OCI-LY7 (cell line): ENCODE results near the gene HECW1. TPM values are rescaled to one million over a fixed set of nuclear protein-coding genes. Genes with fewer than 3 reads are reported as not detected.

ENCODE experiments used
- BruUV-seq: library from RNA; stranded (reverse); fragments of 400-500 nt; replicated peaks from 2 replicates; lab custom pipeline; 2021; lab: Mats Ljungman, UMichigan
- CTCF ChIA-PET: fragments of 300-600 bp; sonication (Branson Sonifier 250); formaldehyde crosslinking; loops from one replicate; lab custom pipeline; 2022; ENCODE audit warnings: antibody characterized with exemption; ENCODE audit not compliant: unreplicated experiment; lab: Charles Lee
- POLR2A ChIA-PET: fragments of 300-600 bp; sonication (Branson Sonifier 250); formaldehyde crosslinking; loops from one replicate; lab custom pipeline; 2022; ENCODE audit warnings: antibody characterized with exemption; lab: Charles Lee
- DNase-seq: peaks from one replicate; pipeline ENCODE4 v3.0.0-alpha.2; 2015; ENCODE audit warnings: low spot score
- H2AFZ ChIP-seq: fragments of 200-600 bp; sonication (generic), shearing (Covaris generic); 2 replicates; pipeline ENCODE4 v1.6.1; 2014; ENCODE audit warnings: mild to moderate bottlenecking, antibody characterized with exemption, low read length, moderate library complexity
- H3K27ac ChIP-seq: fragments of 200-600 bp; sonication (generic); 2 replicates; pipeline ENCODE4 v1.5.1; 2014; ENCODE audit warnings: mixed run types, low read depth, mild to moderate bottlenecking, moderate library complexity, low read length, inconsistent platforms; ENCODE audit not compliant: poor library complexity, severe bottlenecking
- H3K36me3 ChIP-seq: fragments of 200-600 bp; sonication (generic); 2 replicates; pipeline ENCODE4 v1.6.1; 2014; ENCODE audit warnings: mild to moderate bottlenecking, antibody characterized with exemption, low read length, moderate library complexity, mixed read lengths; ENCODE audit not compliant: insufficient read depth
- H3K4me1 ChIP-seq: fragments of 200-600 bp; sonication (generic); 2 replicates; pipeline ENCODE4 v1.5.1; 2014; ENCODE audit warnings: mild to moderate bottlenecking, low read length; ENCODE audit not compliant: insufficient read depth, poor library complexity, severe bottlenecking
- H3K4me2 ChIP-seq: fragments of 200-600 bp; sonication (generic); 2 replicates; pipeline ENCODE4 v1.6.1; 2014; ENCODE audit warnings: mild to moderate bottlenecking, low read length
- H3K4me3 ChIP-seq: fragments of 200-600 bp; sonication (generic); 2 replicates; pipeline ENCODE4 v1.5.1; 2014; ENCODE audit warnings: mild to moderate bottlenecking, low read depth, low read length; ENCODE audit not compliant: poor library complexity, severe bottlenecking
- H3K79me2 ChIP-seq: fragments of 200-600 bp; sonication (generic); 2 replicates; pipeline ENCODE4 v1.6.1; 2016; ENCODE audit warnings: low read depth, mild to moderate bottlenecking, low read length, moderate library complexity, mixed read lengths; ENCODE audit not compliant: insufficient read depth
- H3K9me2 ChIP-seq: fragments of 200-600 bp; sonication (generic); 2 replicates; pipeline ENCODE4 v1.6.1; 2016; ENCODE audit warnings: mild to moderate bottlenecking, low read length, mixed read lengths; ENCODE audit not compliant: insufficient read depth
- H3K9me3 ChIP-seq: fragments of 200-600 bp; sonication (generic); 2 replicates; pipeline ENCODE4 v1.6.1; 2014; ENCODE audit warnings: mild to moderate bottlenecking, mixed run types, low read length, mixed read lengths
- H4K20me1 ChIP-seq: fragments of 200-600 bp; sonication (generic); 2 replicates; pipeline ENCODE4 v1.6.1; 2014; ENCODE audit warnings: mild to moderate bottlenecking, antibody characterized with exemption, low read length, moderate library complexity, mixed read lengths; ENCODE audit not compliant: insufficient read depth
- EZH2phosphoT487 ChIP-seq: fragments of 200-600 bp; sonication (generic); IDR thresholded peaks from 2 replicates; pipeline ENCODE4 v1.6.1; 2018; ENCODE audit warnings: low read depth, borderline replicate concordance, mild to moderate bottlenecking, mixed run types, antibody characterized with exemption, low read length, moderate library complexity, mixed read lengths
- intact Hi-C: fragments of 100-400 bp; cut with micrococcal nuclease; formaldehyde crosslinking; loops from one replicate; pipeline ENCODE4 v1.10.0; 2022; ENCODE audit not compliant: unreplicated experiment
- total RNA-seq, 2 experiments: library from RNA; depleted of rRNA in 1 of 2; stranded (reverse); fragments of >200 nt in 1 of 2; shearing (Covaris generic) in 1 of 2; gene quantifications; 2 replicates each; pipeline ENCODE4 v1.2.3, GENCODE V29; 2014 to 2022
- TF ChIP-seq, protein P1 (sequence below): fragments of 200-600 bp; sonication (generic); conservative IDR thresholded peaks from 2 replicates; pipeline ENCODE4 v1.5.1; 2014; ENCODE audit warnings: mild to moderate bottlenecking, antibody characterized with exemption, low read length, moderate library complexity, mixed read lengths

The HECW1 gene
- total RNA-seq, 2 experiments from 2014 or later = 2.0 TPM

DNA sequence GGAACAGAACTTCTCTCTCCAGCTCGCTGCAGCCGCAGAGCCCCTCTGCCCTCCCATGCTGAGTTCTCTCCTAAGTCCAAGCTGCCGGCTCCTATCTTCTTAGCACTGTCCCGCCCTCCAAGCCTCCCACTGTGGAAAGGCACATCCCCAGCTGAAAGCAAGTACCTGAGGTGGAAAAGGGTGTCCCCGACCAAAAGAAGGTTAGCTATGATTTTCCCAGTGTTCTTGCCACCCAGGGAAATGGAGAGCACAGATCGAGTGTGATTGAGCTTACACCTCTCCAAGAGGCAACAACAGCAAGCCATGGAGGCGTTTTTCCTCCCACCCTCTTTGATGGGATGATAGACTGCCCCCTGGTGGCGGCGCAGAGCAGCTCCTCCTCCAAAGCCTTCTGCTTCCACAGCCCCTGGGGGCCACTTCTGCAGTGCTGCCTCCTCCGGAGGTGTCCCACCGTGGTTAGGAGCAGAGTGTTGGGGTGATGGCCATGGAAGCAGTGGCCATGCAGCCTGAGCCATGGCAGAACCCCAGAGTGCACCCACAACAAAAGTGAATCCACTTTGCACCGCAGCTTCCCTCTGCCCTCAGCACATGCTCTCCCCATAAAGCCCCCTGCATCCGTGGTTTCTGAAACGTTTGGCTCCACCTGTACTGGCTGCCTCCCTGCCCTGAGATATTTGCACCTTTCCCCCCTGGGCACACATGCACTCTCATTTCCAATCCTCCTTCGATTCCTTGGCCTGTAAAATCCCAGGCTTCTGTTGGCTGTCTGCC is 327.4 kb downstream of the HECW1 start:
- ChIA-PET POLR2A (no interaction called here), CTCF (interaction anchor here (0.6 to 1.5 kb wide), 3 partner anchors 10 to 498 kb away, joined by 3 to 5 read pairs (median 3); no protein-coding TSS in a partner anchor)
- H3K9me3 ChIP-seq = no peaks in the 10 kb centered on the region
- H3K4me1 ChIP-seq = no peaks in the 10 kb centered on the region
- H3K4me3 ChIP-seq = no peak overlapping the region
- H3K27ac ChIP-seq = no peak overlapping the region
- no peak for TF ChIP-seq EZH2phosphoT487
- TF ChIP-seq, protein P1, sequence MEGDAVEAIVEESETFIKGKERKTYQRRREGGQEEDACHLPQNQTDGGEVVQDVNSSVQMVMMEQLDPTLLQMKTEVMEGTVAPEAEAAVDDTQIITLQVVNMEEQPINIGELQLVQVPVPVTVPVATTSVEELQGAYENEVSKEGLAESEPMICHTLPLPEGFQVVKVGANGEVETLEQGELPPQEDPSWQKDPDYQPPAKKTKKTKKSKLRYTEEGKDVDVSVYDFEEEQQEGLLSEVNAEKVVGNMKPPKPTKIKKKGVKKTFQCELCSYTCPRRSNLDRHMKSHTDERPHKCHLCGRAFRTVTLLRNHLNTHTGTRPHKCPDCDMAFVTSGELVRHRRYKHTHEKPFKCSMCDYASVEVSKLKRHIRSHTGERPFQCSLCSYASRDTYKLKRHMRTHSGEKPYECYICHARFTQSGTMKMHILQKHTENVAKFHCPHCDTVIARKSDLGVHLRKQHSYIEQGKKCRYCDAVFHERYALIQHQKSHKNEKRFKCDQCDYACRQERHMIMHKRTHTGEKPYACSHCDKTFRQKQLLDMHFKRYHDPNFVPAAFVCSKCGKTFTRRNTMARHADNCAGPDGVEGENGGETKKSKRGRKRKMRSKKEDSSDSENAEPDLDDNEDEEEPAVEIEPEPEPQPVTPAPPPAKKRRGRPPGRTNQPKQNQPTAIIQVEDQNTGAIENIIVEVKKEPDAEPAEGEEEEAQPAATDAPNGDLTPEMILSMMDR = peak; percentile 92
- no peak overlapping the region for H3K4me2 ChIP-seq
- H3K36me3 ChIP-seq = no peaks in the 10 kb centered on the region
- DNase-seq = peak; percentile 71
- no peaks in the 10 kb centered on the region for H3K79me2 ChIP-seq
- intact Hi-C loops = loop anchor here (2.0 to 10.0 kb wide), 2 partner anchors 265 to 499 kb away; no protein-coding TSS in a partner anchor
- BruUV-seq = no TSS peak
- H3K9me2 ChIP-seq = no peaks in the 10 kb centered on the region
- H4K20me1 ChIP-seq = no peaks in the 10 kb centered on the region
- H2AFZ ChIP-seq = peak overlapping the region; percentile 37; the same call in 1 of the 2 replicates

DNA sequence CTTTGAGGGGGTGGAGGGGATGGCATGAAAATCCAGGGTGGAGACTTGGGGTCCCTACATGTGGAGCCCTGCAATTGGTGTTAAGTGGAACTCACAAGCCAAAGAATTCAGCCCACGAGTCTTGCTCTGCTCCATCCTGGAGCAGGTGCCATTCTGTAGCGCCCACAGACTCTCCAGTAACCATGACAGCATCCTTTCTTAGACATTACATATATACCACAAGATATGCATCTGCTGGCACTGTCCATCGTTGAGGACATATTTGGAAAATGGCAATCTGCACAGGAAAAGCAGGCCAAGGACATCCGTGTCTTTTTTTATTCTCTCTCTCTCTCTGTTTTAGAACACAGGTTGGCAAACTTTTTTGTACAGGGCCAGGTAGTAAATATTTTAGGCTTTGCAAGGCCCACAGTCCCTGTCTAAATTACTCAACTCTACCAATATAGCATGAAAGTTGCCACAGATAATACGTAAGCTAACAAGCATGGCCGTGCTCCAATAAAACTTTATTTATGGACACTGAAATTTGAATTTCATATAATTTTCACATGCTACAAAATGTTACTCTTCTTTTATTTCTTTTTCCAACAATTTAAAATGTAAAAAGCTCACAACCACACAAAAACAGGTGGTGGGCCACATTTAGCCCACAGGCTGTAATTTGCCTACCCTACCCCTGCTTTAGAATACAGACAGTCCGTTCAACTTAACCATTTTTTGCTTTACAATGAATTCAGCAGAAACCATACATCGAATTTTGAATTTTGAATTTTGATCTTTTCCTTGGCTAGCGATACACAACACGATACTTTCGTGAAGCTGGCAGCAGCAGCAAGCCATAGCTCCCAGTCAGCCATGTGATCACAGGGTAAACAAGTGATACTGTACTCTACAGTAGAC is 329.0 kb downstream of the HECW1 start:
- TF ChIP-seq EZH2phosphoT487 = no peak
- Histone ChIP-seq H3K4me3 (no peak overlapping the region), H3K36me3 (no peaks in the 10 kb centered on the region), H3K9me2 (no peaks in the 10 kb centered on the region), H2AFZ (no peak overlapping the region), H3K4me1 (no peaks in the 10 kb centered on the region), H4K20me1 (no peaks in the 10 kb centered on the region), H3K79me2 (no peaks in the 10 kb centered on the region), H3K27ac (no peak overlapping the region), H3K9me3 (no peaks in the 10 kb centered on the region), H3K4me2 (no peak overlapping the region)
- intact Hi-C loops = loop anchor here (10.0 kb wide), 1 partner anchor 263 kb away; no protein-coding TSS in a partner anchor
- no TSS peak for BruUV-seq
- POLR2A ChIA-PET = interaction anchor here (0.6 kb wide), 1 partner anchor 444 kb away, joined by 6 read pairs; no protein-coding TSS in a partner anchor
- CTCF ChIA-PET = interaction anchor here (0.6 kb wide), 1 partner anchor 1354 kb away, joined by 3 read pairs; no protein-coding TSS in a partner anchor
- DNase-seq = no peak

DNA sequence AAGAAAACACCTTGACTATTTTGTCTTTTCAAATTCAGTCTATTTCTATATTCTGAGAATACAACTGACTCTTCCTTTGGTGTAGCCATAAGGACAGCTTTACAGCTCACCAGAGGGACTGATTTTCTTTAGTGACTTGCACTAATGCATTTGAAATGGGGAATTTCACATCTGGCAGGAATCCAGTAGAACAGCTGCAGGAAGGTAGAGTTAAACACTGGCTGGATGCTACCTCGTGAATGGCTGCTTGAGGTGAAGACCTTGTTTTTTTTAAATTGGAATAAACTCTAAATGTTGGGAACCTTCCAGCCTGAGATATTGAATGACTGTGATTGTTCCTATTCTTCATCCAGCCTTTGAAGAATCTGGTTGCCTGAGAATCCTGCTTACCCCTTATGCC is 330.9 kb downstream of the HECW1 start:
- intact Hi-C loops = loop anchor here (10.0 kb wide), 1 partner anchor 261 kb away; no protein-coding TSS in a partner anchor
- Histone ChIP-seq H3K9me3 (no peaks in the 10 kb centered on the region), H3K4me3 (no peak overlapping the region), H2AFZ (no peak overlapping the region), H3K4me2 (no peak overlapping the region), H3K79me2 (no peaks in the 10 kb centered on the region), H3K9me2 (no peaks in the 10 kb centered on the region), H3K27ac (no peak overlapping the region), H3K36me3 (no peaks in the 10 kb centered on the region), H3K4me1 (no peaks in the 10 kb centered on the region), H4K20me1 (no peaks in the 10 kb centered on the region)
- TF ChIP-seq, protein P1 = no peak
- TF ChIP-seq EZH2phosphoT487 = no peak
- ChIA-PET POLR2A (interaction anchor here (1.3 kb wide), 1 partner anchor 69 kb away, joined by 3 read pairs; no protein-coding TSS in a partner anchor), CTCF (no interaction called here)
- no TSS peak for BruUV-seq
- DNase-seq = no peak
